Measurements from ENCODE around the gene C22orf23. TPM values are rescaled to one million over a fixed set of nuclear protein-coding genes. Genes with fewer than 3 reads are reported as not detected.

Gene C22orf23
- total RNA-seq, 1 donor, result 0.72 TPM

GRCh38 chr22:37975153-37975552 is 21.8 kb upstream of the C22orf23 start:
- no peak for DNase-seq (ENCODE audit: insufficient read length, low spot score, missing footprints)
- no peaks in the 10 kb centered on the region for H3K36me3 ChIP-seq (ENCODE audit: insufficient read depth, low read length)
- H3K4me1 ChIP-seq (ENCODE audit: insufficient read depth, low read length), result no peaks in the 10 kb centered on the region
- no peak overlapping the region for H2AFZ ChIP-seq (ENCODE audit: low read length)
- H4K20me1 ChIP-seq (ENCODE audit: insufficient read depth, low read length), result no peaks in the 10 kb centered on the region
- H3K79me2 ChIP-seq (ENCODE audit: insufficient read depth, low read length), result no peaks in the 10 kb centered on the region
- no peaks in the 10 kb centered on the region for H3K27me3 ChIP-seq (ENCODE audit: insufficient read depth, low read length)
- H3K4me3 ChIP-seq (ENCODE audit: insufficient read depth, low read length), result no peak overlapping the region
- TF ChIP-seq CTCF (IDR thresholded peaks at IDR 0.05; ENCODE audit: extremely low read depth, low read depth, low read length), result no peak
- H3K4me2 ChIP-seq (ENCODE audit: insufficient read depth, low read length), result no peak overlapping the region
- H3K27ac ChIP-seq (ENCODE audit: low read depth, low read length), result no peak overlapping the region
- H3K9me3 ChIP-seq (ENCODE audit: low read depth, low read length), result no peaks in the 10 kb centered on the region

- H3K36me3 ChIP-seq (ENCODE audit: insufficient read depth, low read length), result peaks cover 2% of the 10 kb centered on the region
- H4K20me1 ChIP-seq (ENCODE audit: insufficient read depth, low read length), result peaks cover 3% of the 10 kb centered on the region
- no peaks in the 10 kb centered on the region for H3K4me1 ChIP-seq (ENCODE audit: insufficient read depth, low read length)
- H3K4me3 ChIP-seq (ENCODE audit: insufficient read depth, low read length), result no peak overlapping the region
- H3K9me3 ChIP-seq (ENCODE audit: low read depth, low read length), result no peaks in the 10 kb centered on the region
- TF ChIP-seq CTCF (IDR thresholded peaks at IDR 0.05; ENCODE audit: extremely low read depth, low read depth, low read length), result no peak
- H2AFZ ChIP-seq (ENCODE audit: low read length), result no peak overlapping the region
- no peak overlapping the region for H3K27ac ChIP-seq (ENCODE audit: low read depth, low read length)
- peak; percentile 81 for DNase-seq (ENCODE audit: insufficient read length, low spot score, missing footprints)
- H3K27me3 ChIP-seq (ENCODE audit: insufficient read depth, low read length), result no peaks in the 10 kb centered on the region
- no peak overlapping the region for H3K4me2 ChIP-seq (ENCODE audit: insufficient read depth, low read length)
- no peaks in the 10 kb centered on the region for H3K79me2 ChIP-seq (ENCODE audit: insufficient read depth, low read length)
Measured at GRCh38 chr22:37973271-37974170, 20.1 kb upstream of the C22orf23 start.

- no peaks in the 10 kb centered on the region for H3K4me1 ChIP-seq (ENCODE audit: insufficient read depth, low read length)
- no peaks in the 10 kb centered on the region for H3K9me3 ChIP-seq (ENCODE audit: low read depth, low read length)
- no peaks in the 10 kb centered on the region for H3K79me2 ChIP-seq (ENCODE audit: insufficient read depth, low read length)
- no peak overlapping the region for H2AFZ ChIP-seq (ENCODE audit: low read length)
- peaks cover 3% of the 10 kb centered on the region for H3K36me3 ChIP-seq (ENCODE audit: insufficient read depth, low read length)
- H3K4me3 ChIP-seq (ENCODE audit: insufficient read depth, low read length), result no peak overlapping the region
- H3K27me3 ChIP-seq (ENCODE audit: insufficient read depth, low read length), result no peaks in the 10 kb centered on the region
- no peak for TF ChIP-seq CTCF (IDR thresholded peaks at IDR 0.05; ENCODE audit: extremely low read depth, low read depth, low read length)
- peaks cover 4% of the 10 kb centered on the region for H4K20me1 ChIP-seq (ENCODE audit: insufficient read depth, low read length)
- no peak overlapping the region for H3K27ac ChIP-seq (ENCODE audit: low read depth, low read length)
- DNase-seq (ENCODE audit: insufficient read length, low spot score, missing footprints), result peak; percentile 73
- H3K4me2 ChIP-seq (ENCODE audit: insufficient read depth, low read length), result no peak overlapping the region
Measured at GRCh38 chr22:37972527-37972926, 19.1 kb upstream of the C22orf23 start.

Data from osteoblast (primary cell).